Measurements from ENCODE around the gene DENND1B. TPM values are rescaled to one million over a fixed set of nuclear protein-coding genes. Genes with fewer than 3 reads are reported as not detected.

Gene DENND1B
- total and polyA plus RNA-seq, 9 donors = 3.1 to 8.9 (median 4.7) TPM

DNA sequence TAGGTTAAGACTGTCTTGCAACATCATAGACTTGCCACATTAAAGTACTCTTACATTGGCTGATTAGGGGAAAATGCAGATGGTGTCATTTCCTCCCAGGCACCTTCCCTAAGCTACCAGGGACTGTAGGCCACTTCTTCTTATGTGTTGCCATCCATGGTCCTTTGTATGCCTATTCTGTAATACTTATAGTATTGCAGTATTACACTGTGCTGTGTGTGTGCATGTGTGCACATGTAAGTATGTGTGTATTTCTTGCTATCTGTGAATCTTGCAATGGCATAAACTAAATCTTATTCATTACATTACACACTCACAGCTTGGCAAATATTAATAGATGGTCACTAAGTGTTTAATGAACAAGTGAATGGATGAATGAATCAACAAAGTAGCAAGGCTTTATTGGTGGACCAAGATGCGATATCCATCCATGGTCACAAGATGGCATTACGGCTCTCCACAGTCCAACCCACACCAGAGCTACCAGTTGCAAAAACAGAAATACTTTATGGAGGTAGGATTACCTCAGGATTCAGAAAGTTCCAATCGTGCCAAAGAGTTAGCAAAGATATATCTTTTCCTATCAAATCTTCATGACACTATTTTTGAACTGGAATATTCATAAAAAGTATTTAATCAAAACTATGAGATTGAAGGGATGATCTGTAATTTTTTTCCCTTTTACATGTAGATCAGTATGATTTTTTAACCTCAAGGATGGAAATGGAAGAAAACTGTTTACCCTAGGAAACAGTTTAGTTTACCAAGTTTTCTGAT lies 160.2 kb downstream of the DENND1B start:
- no peak overlapping the region for H3K4me3 ChIP-seq (ENCODE audit: low read length)
- no peaks in the 10 kb centered on the region for H3K9me3 ChIP-seq (replicated peaks; ENCODE audit: control insufficient read depth, low read depth, low read length)
- no peak overlapping the region for H3K27ac ChIP-seq (ENCODE audit: low read length)
- H3K27me3 ChIP-seq (ENCODE audit: control insufficient read depth, insufficient read depth, low read length) = no peaks in the 10 kb centered on the region
- H3K4me1 ChIP-seq (ENCODE audit: control insufficient read depth, insufficient read depth, low read length) = peaks cover 2% of the 10 kb centered on the region
- no CpG with 5 or more reads among the region's 3 CpGs for WGBS (ENCODE audit: insufficient coverage)
- peak; percentile 25 for DNase-seq
- no peaks in the 10 kb centered on the region for H3K36me3 ChIP-seq (ENCODE audit: control insufficient read depth, insufficient read depth, low read length)

DNA sequence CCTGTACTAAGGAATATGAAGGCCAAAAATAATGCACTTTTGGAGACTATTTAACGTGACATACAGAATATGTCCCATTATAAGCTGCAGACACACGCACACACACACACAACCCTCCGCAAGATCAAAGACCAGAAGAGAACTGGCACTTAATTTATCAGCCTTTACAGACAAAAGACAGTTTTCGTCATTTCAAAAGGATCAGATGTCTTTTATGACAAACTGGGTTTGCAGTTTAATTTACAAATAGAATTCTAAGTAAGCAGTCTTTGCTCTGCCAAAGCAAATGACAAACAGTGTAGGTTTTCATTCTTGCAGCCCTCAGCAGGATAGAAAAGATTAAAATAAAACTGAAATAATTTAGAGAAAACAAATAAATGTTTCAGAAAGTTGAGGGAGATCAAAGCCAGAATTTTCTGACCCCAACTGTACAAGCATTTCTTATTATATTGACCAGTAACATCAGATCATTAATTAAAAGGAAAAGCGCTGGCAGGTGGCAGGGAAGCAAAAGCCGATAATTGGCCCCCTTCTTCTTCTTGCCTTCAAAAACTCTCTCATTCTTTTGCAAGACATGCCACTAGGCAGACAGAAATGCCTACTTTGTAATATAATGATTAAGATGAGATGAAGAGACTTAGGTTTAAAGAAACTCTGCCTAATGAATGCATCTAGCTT lies 169.0 kb downstream of the DENND1B start:
- no peaks in the 10 kb centered on the region for H3K36me3 ChIP-seq (ENCODE audit: control insufficient read depth, insufficient read depth, low read length)
- DNase-seq = no peak

GRCh38 chr1:197604302-197604701 lies 171.0 kb downstream of the DENND1B start:
- no peak for DNase-seq
- Histone ChIP-seq H3K27ac (ENCODE audit: low read length) (no peak overlapping the region), H3K4me3 (ENCODE audit: low read length) (no peak overlapping the region), H3K9me3 (replicated peaks; ENCODE audit: control insufficient read depth, low read depth, low read length) (no peaks in the 10 kb centered on the region), H3K27me3 (ENCODE audit: control insufficient read depth, insufficient read depth, low read length) (no peaks in the 10 kb centered on the region), H3K4me1 (ENCODE audit: control insufficient read depth, insufficient read depth, low read length) (no peaks in the 10 kb centered on the region), H3K36me3 (ENCODE audit: control insufficient read depth, insufficient read depth, low read length) (no peaks in the 10 kb centered on the region)
- WGBS (ENCODE audit: insufficient coverage) = no CpG with 5 or more reads among the region's 1 CpG

More for the DNA sequence above, 169.0 kb downstream of the DENND1B start:
- no CpG with 5 or more reads among the region's 6 CpGs for WGBS (ENCODE audit: insufficient coverage)
- Histone ChIP-seq H3K27ac (ENCODE audit: low read length) (no peak overlapping the region), H3K4me1 (ENCODE audit: control insufficient read depth, insufficient read depth, low read length) (no peaks in the 10 kb centered on the region), H3K27me3 (ENCODE audit: control insufficient read depth, insufficient read depth, low read length) (no peaks in the 10 kb centered on the region), H3K9me3 (replicated peaks; ENCODE audit: control insufficient read depth, low read depth, low read length) (no peaks in the 10 kb centered on the region), H3K4me3 (ENCODE audit: low read length) (no peak overlapping the region)

GRCh38 chr1:197600751-197601150 lies 174.5 kb downstream of the DENND1B start:
- no peak overlapping the region for H3K27ac ChIP-seq (ENCODE audit: low read length)
- 75% methylated on average over 3 of the region's 3 CpGs for WGBS (ENCODE audit: insufficient coverage)
- DNase-seq = no peak
- no peaks in the 10 kb centered on the region for H3K27me3 ChIP-seq (ENCODE audit: control insufficient read depth, insufficient read depth, low read length)
- H3K4me1 ChIP-seq (ENCODE audit: control insufficient read depth, insufficient read depth, low read length) = no peaks in the 10 kb centered on the region
- no peak overlapping the region for H3K4me3 ChIP-seq (ENCODE audit: low read length)
- H3K9me3 ChIP-seq (replicated peaks; ENCODE audit: control insufficient read depth, low read depth, low read length) = no peaks in the 10 kb centered on the region
- no peaks in the 10 kb centered on the region for H3K36me3 ChIP-seq (ENCODE audit: control insufficient read depth, insufficient read depth, low read length)

DNA sequence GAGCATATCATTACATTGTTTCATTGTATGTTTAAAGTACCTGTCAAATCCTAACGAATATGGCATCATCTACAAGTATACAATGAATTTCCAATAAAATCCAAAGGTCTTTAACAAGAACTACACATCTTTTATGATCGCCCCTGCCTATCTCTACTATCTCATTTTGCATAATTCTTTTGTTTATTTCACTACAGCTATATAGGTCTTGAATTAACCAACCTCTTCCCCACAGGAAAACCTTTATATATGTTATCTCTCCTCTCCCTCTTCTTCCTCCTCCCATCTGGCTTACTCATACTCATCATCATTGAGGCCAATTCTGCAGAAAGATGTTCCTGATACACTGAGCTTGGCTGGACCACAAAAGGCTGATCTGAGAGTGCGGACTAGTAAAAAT lies 175.5 kb downstream of the DENND1B start:
- WGBS (ENCODE audit: insufficient coverage) = no CpG with 5 or more reads among the region's 3 CpGs
- DNase-seq = no peak
- no peaks in the 10 kb centered on the region for H3K4me1 ChIP-seq (ENCODE audit: control insufficient read depth, insufficient read depth, low read length)
- no peak overlapping the region for H3K27ac ChIP-seq (ENCODE audit: low read length)
- no peaks in the 10 kb centered on the region for H3K36me3 ChIP-seq (ENCODE audit: control insufficient read depth, insufficient read depth, low read length)
- H3K9me3 ChIP-seq (replicated peaks; ENCODE audit: control insufficient read depth, low read depth, low read length) = no peaks in the 10 kb centered on the region
- H3K4me3 ChIP-seq (ENCODE audit: low read length) = no peak overlapping the region
- H3K27me3 ChIP-seq (ENCODE audit: control insufficient read depth, insufficient read depth, low read length) = no peaks in the 10 kb centered on the region

- no peak for DNase-seq
- no peaks in the 10 kb centered on the region for H3K27me3 ChIP-seq (ENCODE audit: control insufficient read depth, insufficient read depth, low read length)
- WGBS (ENCODE audit: insufficient coverage) = no CpG with 5 or more reads among the region's 1 CpG
Measured at GRCh38 chr1:197598935-197599334, 176.3 kb downstream of the DENND1B start.

DNA sequence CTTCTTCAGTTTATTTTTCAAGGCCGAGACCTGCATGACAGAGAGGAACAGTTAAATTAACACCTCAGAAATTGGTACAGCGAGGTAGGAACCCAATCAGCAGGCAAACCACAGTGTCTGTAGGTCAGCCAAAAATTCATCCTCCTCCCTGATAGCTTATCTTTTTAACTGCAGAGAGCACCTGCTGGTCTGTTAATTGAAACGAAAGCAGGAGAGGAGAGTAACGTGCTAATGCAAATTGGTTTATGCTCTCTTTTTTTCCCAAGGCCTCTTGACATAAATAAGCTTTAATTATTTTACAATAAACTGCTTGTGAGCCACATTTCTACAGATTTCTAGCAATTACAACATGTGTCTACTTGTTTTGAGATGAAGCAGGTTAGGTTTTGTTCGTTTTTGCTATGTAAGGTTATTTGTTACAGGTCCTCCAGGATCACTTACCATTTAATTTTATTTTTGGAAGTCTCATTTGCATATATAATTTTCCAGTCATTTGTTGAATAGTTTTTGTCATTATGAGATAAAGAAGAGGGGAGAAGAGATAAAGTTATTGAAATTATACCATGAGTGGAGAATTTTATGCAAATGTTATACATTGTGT lies 179.9 kb downstream of the DENND1B start:
- Histone ChIP-seq H3K27ac (ENCODE audit: low read length) (no peak overlapping the region), H3K4me3 (ENCODE audit: low read length) (no peak overlapping the region), H3K9me3 (replicated peaks; ENCODE audit: control insufficient read depth, low read depth, low read length) (no peaks in the 10 kb centered on the region), H3K4me1 (ENCODE audit: control insufficient read depth, insufficient read depth, low read length) (no peaks in the 10 kb centered on the region), H3K27me3 (ENCODE audit: control insufficient read depth, insufficient read depth, low read length) (no peaks in the 10 kb centered on the region), H3K36me3 (ENCODE audit: control insufficient read depth, insufficient read depth, low read length) (no peaks in the 10 kb centered on the region)
- WGBS (ENCODE audit: insufficient coverage) = 68% methylated on average over 2 of the region's 5 CpGs
- DNase-seq = no peak

More at GRCh38 chr1:197598935-197599334, 176.3 kb downstream of the DENND1B start:
- H3K9me3 ChIP-seq (replicated peaks; ENCODE audit: control insufficient read depth, low read depth, low read length) = no peaks in the 10 kb centered on the region
- H3K4me3 ChIP-seq (ENCODE audit: low read length) = no peak overlapping the region
- no peaks in the 10 kb centered on the region for H3K36me3 ChIP-seq (ENCODE audit: control insufficient read depth, insufficient read depth, low read length)
- no peak overlapping the region for H3K27ac ChIP-seq (ENCODE audit: low read length)
- H3K4me1 ChIP-seq (ENCODE audit: control insufficient read depth, insufficient read depth, low read length) = no peaks in the 10 kb centered on the region

DNA sequence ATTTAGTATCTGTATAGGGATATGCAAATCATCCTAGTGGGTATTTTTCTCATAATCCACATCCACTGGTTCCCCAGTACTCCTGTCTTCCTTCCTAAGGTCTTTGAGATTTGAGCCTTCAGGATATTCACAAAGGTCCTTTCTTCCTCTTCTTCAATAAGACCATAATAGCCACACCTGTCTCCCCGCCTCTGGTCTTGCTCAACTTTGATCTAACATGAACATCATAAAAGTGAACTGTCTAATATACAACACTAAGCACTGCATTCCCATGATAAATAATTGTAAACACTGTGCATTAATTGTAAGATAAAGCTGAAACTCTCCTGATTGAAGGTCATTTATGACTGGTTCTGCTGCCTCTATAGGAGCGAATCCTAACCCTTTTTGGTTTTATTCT lies 184.6 kb downstream of the DENND1B start:
- no peaks in the 10 kb centered on the region for H3K36me3 ChIP-seq (ENCODE audit: control insufficient read depth, insufficient read depth, low read length)
- WGBS (ENCODE audit: insufficient coverage) = no CpG with 5 or more reads among the region's 2 CpGs
- H3K27me3 ChIP-seq (ENCODE audit: control insufficient read depth, insufficient read depth, low read length) = no peaks in the 10 kb centered on the region
- H3K27ac ChIP-seq (ENCODE audit: low read length) = no peak overlapping the region
- no peak overlapping the region for H3K4me3 ChIP-seq (ENCODE audit: low read length)
- no peak for DNase-seq
- H3K9me3 ChIP-seq (replicated peaks; ENCODE audit: control insufficient read depth, low read depth, low read length) = no peaks in the 10 kb centered on the region
- no peaks in the 10 kb centered on the region for H3K4me1 ChIP-seq (ENCODE audit: control insufficient read depth, insufficient read depth, low read length)

DNA sequence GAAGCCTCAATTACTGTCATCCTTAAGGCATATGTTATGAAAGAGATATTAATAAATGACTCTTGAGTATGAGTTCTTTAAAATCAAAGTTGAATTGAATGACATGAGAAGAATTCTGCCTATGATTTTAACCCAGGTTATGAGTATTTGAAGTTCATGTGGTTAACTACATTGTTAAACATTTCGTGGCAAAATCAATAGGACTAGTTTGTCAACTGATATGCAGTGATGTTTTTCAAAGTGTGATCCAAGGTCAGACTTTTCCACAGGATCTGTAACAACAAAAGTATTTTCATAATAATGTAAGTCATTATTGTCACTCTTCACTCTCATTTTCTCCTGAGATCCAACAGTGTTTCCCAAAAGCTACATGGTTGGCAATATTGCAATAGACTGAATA lies 189.5 kb downstream of the DENND1B start:
- Histone ChIP-seq H3K4me1 (ENCODE audit: control insufficient read depth, insufficient read depth, low read length) (no peaks in the 10 kb centered on the region), H3K27me3 (ENCODE audit: control insufficient read depth, insufficient read depth, low read length) (no peaks in the 10 kb centered on the region), H3K9me3 (replicated peaks; ENCODE audit: control insufficient read depth, low read depth, low read length) (no peaks in the 10 kb centered on the region), H3K27ac (ENCODE audit: low read length) (no peak overlapping the region), H3K36me3 (ENCODE audit: control insufficient read depth, insufficient read depth, low read length) (no peaks in the 10 kb centered on the region), H3K4me3 (ENCODE audit: low read length) (no peak overlapping the region)
- WGBS (ENCODE audit: insufficient coverage) = no CpG with 5 or more reads among the region's 1 CpG
- DNase-seq = no peak

DNA sequence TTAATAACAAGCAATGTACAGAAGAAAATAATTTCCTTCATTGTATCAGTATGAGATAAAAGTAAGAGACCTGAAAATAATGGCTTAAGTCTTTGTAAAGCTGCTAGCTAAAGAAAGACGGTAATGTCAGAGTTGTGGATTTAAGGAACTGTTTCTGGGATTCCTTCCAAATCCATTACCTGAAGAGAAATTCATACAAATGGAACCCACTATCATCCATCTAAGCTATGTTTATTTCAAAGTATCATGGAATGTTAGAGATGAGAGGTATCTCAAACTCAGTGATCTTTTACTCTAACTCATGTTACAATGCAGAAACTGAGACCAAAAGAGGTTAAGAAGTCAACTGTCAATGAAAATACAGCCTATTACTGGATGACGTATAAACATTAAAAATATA lies 197.7 kb downstream of the DENND1B start:
- Histone ChIP-seq H3K4me3 (ENCODE audit: low read length) (no peak overlapping the region), H3K9me3 (replicated peaks; ENCODE audit: control insufficient read depth, low read depth, low read length) (no peaks in the 10 kb centered on the region), H3K4me1 (ENCODE audit: control insufficient read depth, insufficient read depth, low read length) (no peaks in the 10 kb centered on the region), H3K27me3 (ENCODE audit: control insufficient read depth, insufficient read depth, low read length) (no peaks in the 10 kb centered on the region), H3K36me3 (ENCODE audit: control insufficient read depth, insufficient read depth, low read length) (no peaks in the 10 kb centered on the region), H3K27ac (ENCODE audit: low read length) (no peak overlapping the region)
- WGBS (ENCODE audit: insufficient coverage) = no CpG with 5 or more reads among the region's 2 CpGs
- DNase-seq = no peak
